ENCODE measurements around the gene KIAA0586. TPM values are rescaled to one million over a fixed set of nuclear protein-coding genes. Genes with fewer than 3 reads are reported as not detected.
A peak's percentile ranks its signal among the peaks of the same experiment; 100 is the strongest.
"Not testable (repeated sequence)": the region's sequence is repeated elsewhere in the genome, so short reads cannot be mapped to it uniquely, and the experiment has no call there.

KIAA0586 gene
- total and polyA plus RNA-seq, 7 experiments from 2014 or later = 26.4 to 52.5 (median 33.1) TPM

DNA sequence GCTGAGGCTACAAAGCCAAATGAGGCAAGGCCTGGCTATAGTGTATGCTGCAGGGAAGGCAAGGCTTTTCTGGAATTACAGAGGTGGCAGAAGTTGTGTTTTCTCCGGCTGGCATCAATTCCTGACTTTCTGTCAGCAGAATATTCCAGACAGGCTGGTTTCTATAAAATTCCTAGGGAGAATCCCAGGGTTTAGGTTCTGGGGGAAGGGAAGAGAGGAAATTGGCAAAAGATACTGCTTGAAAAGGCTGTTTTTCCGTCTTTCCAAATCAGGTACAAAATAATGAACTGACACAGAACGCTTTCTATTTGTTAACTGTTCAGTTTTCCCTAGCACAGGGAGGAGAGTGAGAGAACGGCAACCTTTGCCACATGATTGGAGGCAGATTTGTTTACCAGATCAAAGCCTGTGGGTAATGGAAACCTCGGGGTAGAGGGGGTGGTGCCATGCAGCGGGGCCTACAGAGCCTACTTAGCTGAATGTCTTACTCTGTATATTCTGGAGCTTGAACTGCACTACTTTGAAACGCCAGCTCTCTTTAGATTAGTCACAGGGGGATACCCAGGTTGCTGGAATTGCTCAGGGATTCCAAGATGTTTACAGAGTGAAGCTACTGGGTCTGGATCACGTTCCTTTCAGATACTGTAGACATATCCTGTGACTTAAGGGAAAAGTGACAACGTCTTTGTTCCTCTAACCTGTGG, 144.4 kb downstream of the KIAA0586 start:
- Mint-ChIP-seq H3K27ac (peak overlapping the region; percentile 74 to 96 (median 93)), H3K36me3 (no peaks in the 10 kb centered on the region), H3K9me3 (peaks cover 0 to 2% (median 0%) of the 10 kb centered on the region in 11 donors), H3K4me1 (peaks cover 14 to 67% (median 51%) of the 10 kb centered on the region in 7 donors), H3K27me3 (no peaks in the 10 kb centered on the region), H3K4me3 (peak overlapping the region; percentile 35 to 83 (median 70))
- ChIA-PET CTCF (interaction anchor here (1.2 kb wide), 4 partner anchors 26 to 71 kb away, joined by 3 to 5 read pairs (median 4); no protein-coding TSS in a partner anchor), POLR2A (interaction anchor here (0.5 to 3.3 kb wide), 7 partner anchors 12 to 81 kb away, joined by 3 to 13 read pairs (median 4); partner anchors contain the start of gene DACT1)
- no peaks in the 10 kb centered on the region for H3K9me3 ChIP-seq (ENCODE audit: control insufficient read depth in 2 of 3, low read length in 3 of 3)
- H3K36me3 ChIP-seq (ENCODE audit: control insufficient read depth in 2 of 3, insufficient read depth in 3 of 3, low read length in 3 of 3) = no peaks in the 10 kb centered on the region
- intact Hi-C loops (cut with micrococcal nuclease) = loop anchor here (1.0 to 5.0 kb wide), 10 partner anchors 23 to 1675 kb away; partner anchors contain the start of genes DACT1 (in 2 of the 2), ARID4A (in 1 of the 2), DAAM1 (in 1 of the 2) and JKAMP (in 1 of the 2)
- H3K27ac ChIP-seq (ENCODE audit: low read depth, low read length) = peak overlapping the region; percentile 40
- H3K4me3 ChIP-seq (ENCODE audit: low read length) = no peak overlapping the region
- DNase-seq (peak in 8 of 9 donors; percentile 41 to 80 (median 69)), ATAC-seq (peak; percentile 87)
- H3K4me1 ChIP-seq (ENCODE audit: control insufficient read depth in 2 of 2, insufficient read depth in 2 of 2, low read length in 2 of 2) = peaks cover 0 to 33% of the 10 kb centered on the region in 2 donors
- no peaks in the 10 kb centered on the region for H3K27me3 ChIP-seq (ENCODE audit: control insufficient read depth in 2 of 2, insufficient read depth in 2 of 2, low read length in 2 of 2)

DNA sequence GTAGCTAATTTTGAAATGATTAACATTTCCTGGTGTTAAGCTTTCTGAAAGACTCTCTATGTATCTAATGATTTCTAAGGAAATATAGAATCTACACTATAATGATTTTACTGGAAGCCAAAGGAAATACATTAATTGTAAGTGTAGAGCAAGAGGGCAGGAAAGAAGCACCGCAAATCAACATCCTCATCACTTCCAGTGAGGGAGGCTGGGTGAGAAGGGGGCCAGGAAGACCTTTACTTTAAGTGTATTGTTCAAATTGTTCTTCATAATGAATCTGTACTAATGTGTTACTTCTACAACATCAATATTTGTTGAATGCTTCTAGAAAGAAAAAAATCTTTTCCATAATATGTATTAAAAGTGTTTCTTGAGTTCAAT, 144.9 kb downstream of the KIAA0586 start:
- no peak for ATAC-seq
- CTCF ChIA-PET = interaction anchor here (1.2 kb wide), 4 partner anchors 26 to 71 kb away, joined by 3 to 5 read pairs (median 4); no protein-coding TSS in a partner anchor
- intact Hi-C loops (cut with micrococcal nuclease) = loop anchor here (1.0 to 5.0 kb wide), 9 partner anchors 26 to 1675 kb away; partner anchors contain the start of genes DACT1 (in 2 of the 2), ARID4A (in 1 of the 2), DAAM1 (in 1 of the 2) and JKAMP (in 1 of the 2)

DNA sequence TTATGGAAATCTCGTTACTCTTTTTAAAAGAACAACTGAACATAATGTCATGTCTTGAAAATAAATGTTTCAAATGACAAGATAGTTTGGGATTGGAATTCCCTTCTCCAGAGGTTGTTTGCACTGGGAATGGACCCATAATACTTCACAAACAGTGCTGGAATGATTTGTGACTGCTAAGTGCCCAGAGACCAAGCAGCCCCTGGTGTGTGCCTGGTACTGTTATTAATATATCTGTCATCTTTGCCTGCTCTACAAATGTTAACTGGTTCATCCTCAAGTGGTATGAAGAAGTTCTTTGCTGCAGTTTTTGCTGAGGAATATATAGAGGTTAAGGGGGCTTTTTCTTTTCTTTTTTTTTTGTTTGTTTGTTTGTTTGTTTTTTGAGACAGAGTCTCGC, 145.3 kb downstream of the KIAA0586 start:
- ChIA-PET CTCF (interaction anchor here (1.2 kb wide), 3 partner anchors 25 to 72 kb away, joined by 3 to 5 read pairs (median 4); no protein-coding TSS in a partner anchor), POLR2A (interaction anchor here (0.5 to 1.2 kb wide), 5 partner anchors 11 to 65 kb away, joined by 3 to 10 read pairs (median 3); partner anchors contain the start of gene DACT1)
- Histone ChIP-seq H3K27ac (ENCODE audit: low read depth, low read length) (peak overlapping the region; percentile 40), H3K4me1 (ENCODE audit: control insufficient read depth in 2 of 2, insufficient read depth in 2 of 2, low read length in 2 of 2) (peaks cover 0 to 33% of the 10 kb centered on the region in 2 donors), H3K4me3 (ENCODE audit: low read length) (no peak overlapping the region), H3K27me3 (ENCODE audit: control insufficient read depth in 2 of 2, insufficient read depth in 2 of 2, low read length in 2 of 2) (no peaks in the 10 kb centered on the region), H3K9me3 (ENCODE audit: control insufficient read depth in 2 of 3, low read length in 3 of 3) (no peaks in the 10 kb centered on the region), H3K36me3 (ENCODE audit: control insufficient read depth in 2 of 3, insufficient read depth in 3 of 3, low read length in 3 of 3) (no peaks in the 10 kb centered on the region)
- Mint-ChIP-seq H3K27me3 (no peaks in the 10 kb centered on the region), H3K9me3 (peaks cover 0 to under 1% (median 0%) of the 10 kb centered on the region in 11 donors), H3K27ac (peak overlapping the region in 8 of 9 donors; percentile 15 to 96 (median 86)), H3K4me3 (peak overlapping the region in 2 of 10 donors; percentile 69 to 77), H3K36me3 (no peaks in the 10 kb centered on the region), H3K4me1 (peaks cover 14 to 67% (median 51%) of the 10 kb centered on the region in 7 donors)
- DNase-seq = no peak
- intact Hi-C loops (cut with micrococcal nuclease) = loop anchor here (1.0 to 5.0 kb wide), 9 partner anchors 25 to 1674 kb away; partner anchors contain the start of genes DACT1 (in 2 of the 2), ARID4A (in 1 of the 2), DAAM1 (in 1 of the 2) and JKAMP (in 1 of the 2)
- no peak for ATAC-seq

More for the DNA sequence above, 144.9 kb downstream of the KIAA0586 start:
- H3K27me3 ChIP-seq (ENCODE audit: control insufficient read depth in 2 of 2, insufficient read depth in 2 of 2, low read length in 2 of 2) = no peaks in the 10 kb centered on the region
- Mint-ChIP-seq H3K27me3 (no peaks in the 10 kb centered on the region), H3K36me3 (no peaks in the 10 kb centered on the region), H3K27ac (peak overlapping the region; percentile 74 to 96 (median 93)), H3K9me3 (peaks cover 0 to 2% (median 0%) of the 10 kb centered on the region in 11 donors), H3K4me3 (peak overlapping the region; percentile 35 to 83 (median 70)), H3K4me1 (peaks cover 14 to 67% (median 51%) of the 10 kb centered on the region in 7 donors)
- H3K4me1 ChIP-seq (ENCODE audit: control insufficient read depth in 2 of 2, insufficient read depth in 2 of 2, low read length in 2 of 2) = peaks cover 0 to 33% of the 10 kb centered on the region in 2 donors
- DNase-seq = peak in 1 of 9 donors; percentile 13
- peak overlapping the region; percentile 40 for H3K27ac ChIP-seq (ENCODE audit: low read depth, low read length)
- no peak overlapping the region for H3K4me3 ChIP-seq (ENCODE audit: low read length)
- no peaks in the 10 kb centered on the region for H3K36me3 ChIP-seq (ENCODE audit: control insufficient read depth in 2 of 3, insufficient read depth in 3 of 3, low read length in 3 of 3)
- no peaks in the 10 kb centered on the region for H3K9me3 ChIP-seq (ENCODE audit: control insufficient read depth in 2 of 3, low read length in 3 of 3)
- POLR2A ChIA-PET = interaction anchor here (0.5 to 1.2 kb wide), 5 partner anchors 11 to 65 kb away, joined by 3 to 10 read pairs (median 3); partner anchors contain the start of gene DACT1

DNA sequence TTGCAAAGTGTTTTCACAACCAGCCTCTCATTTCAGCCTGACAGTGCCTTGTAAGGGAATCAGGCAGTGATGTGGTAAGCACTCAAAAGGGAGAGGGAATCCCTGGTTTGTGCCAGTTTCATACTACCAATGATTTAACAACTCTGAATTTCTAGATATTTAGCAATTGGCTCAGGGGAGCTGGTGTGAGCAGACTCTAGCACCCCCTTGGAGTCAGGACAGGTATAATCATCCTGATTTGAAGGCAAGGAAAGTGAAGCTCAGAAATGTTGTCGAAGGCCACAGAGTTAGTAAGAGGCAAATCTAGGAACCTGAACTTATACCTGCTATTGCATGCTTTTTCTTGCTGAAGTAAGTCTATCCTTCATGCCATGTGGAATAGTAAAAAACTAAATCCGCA, 147.1 kb downstream of the KIAA0586 start:
- no peaks in the 10 kb centered on the region for H3K36me3 Mint-ChIP-seq
- no peak for ATAC-seq
- ChIA-PET POLR2A (interaction anchor here (0.6 to 1.6 kb wide), 2 partner anchors 21 to 77 kb away, joined by 3 to 4 read pairs; no protein-coding TSS in a partner anchor), CTCF (interaction anchor here (0.7 to 1.3 kb wide), 4 partner anchors 9 to 74 kb away, joined by 3 to 10 read pairs (median 6); no protein-coding TSS in a partner anchor)
- H3K9me3 Mint-ChIP-seq = no peaks in the 10 kb centered on the region
- peaks cover 14 to 59% (median 47%) of the 10 kb centered on the region in 7 donors for H3K4me1 Mint-ChIP-seq
- H3K36me3 ChIP-seq (ENCODE audit: control insufficient read depth in 2 of 3, insufficient read depth in 3 of 3, low read length in 3 of 3) = no peaks in the 10 kb centered on the region
- H3K27me3 ChIP-seq (ENCODE audit: control insufficient read depth in 2 of 2, insufficient read depth in 2 of 2, low read length in 2 of 2) = no peaks in the 10 kb centered on the region
- peaks cover 0 to 33% of the 10 kb centered on the region in 2 donors for H3K4me1 ChIP-seq (ENCODE audit: control insufficient read depth in 2 of 2, insufficient read depth in 2 of 2, low read length in 2 of 2)
- no peaks in the 10 kb centered on the region for H3K27me3 Mint-ChIP-seq
- H3K4me3 ChIP-seq (ENCODE audit: low read length) = no peak overlapping the region
- no peaks in the 10 kb centered on the region for H3K9me3 ChIP-seq (ENCODE audit: control insufficient read depth in 2 of 3, low read length in 3 of 3)
- no peak overlapping the region for H3K4me3 Mint-ChIP-seq
- no peak overlapping the region for H3K27ac ChIP-seq (ENCODE audit: low read depth, low read length)
- H3K27ac Mint-ChIP-seq = peak overlapping the region in 2 of 9 donors; percentile 1 to 9
- no peak for DNase-seq
- intact Hi-C loops (cut with micrococcal nuclease) = loop anchor here (1.0 to 5.0 kb wide), 6 partner anchors 63 to 1673 kb away; partner anchors contain the start of genes ARID4A (in 1 of the 2), DACT1 (in 1 of the 2), JKAMP (in 1 of the 2) and L3HYPDH (in 1 of the 2)

DNA sequence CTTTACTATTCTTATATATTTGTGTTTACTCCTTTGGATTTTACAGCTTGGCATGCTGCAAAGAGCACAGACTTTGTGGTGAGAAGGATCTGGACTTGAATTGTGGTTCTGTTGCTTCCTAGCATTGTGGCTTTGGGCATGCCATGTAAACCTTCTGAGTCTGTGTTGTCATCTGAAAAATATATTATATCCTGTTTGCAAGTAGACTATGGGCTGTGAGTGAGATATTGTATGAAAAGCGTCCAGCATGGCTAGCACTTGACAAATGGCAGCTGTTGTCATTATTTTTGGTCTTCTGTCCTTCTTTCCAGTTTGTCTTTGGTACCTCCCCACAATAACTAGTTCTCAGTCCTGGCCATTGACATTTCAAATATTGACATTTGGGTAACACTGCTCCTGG, 148.4 kb downstream of the KIAA0586 start:
- no peaks in the 10 kb centered on the region for H3K27me3 Mint-ChIP-seq
- H3K36me3 Mint-ChIP-seq = no peaks in the 10 kb centered on the region
- Histone ChIP-seq H3K27me3 (ENCODE audit: control insufficient read depth in 2 of 2, insufficient read depth in 2 of 2, low read length in 2 of 2) (no peaks in the 10 kb centered on the region), H3K9me3 (ENCODE audit: control insufficient read depth in 2 of 3, low read length in 3 of 3) (no peaks in the 10 kb centered on the region), H3K4me3 (ENCODE audit: low read length) (no peak overlapping the region), H3K36me3 (ENCODE audit: control insufficient read depth in 2 of 3, insufficient read depth in 3 of 3, low read length in 3 of 3) (no peaks in the 10 kb centered on the region), H3K27ac (ENCODE audit: low read depth, low read length) (no peak overlapping the region), H3K4me1 (ENCODE audit: control insufficient read depth in 2 of 2, insufficient read depth in 2 of 2, low read length in 2 of 2) (peaks cover 0 to 27% of the 10 kb centered on the region in 2 donors)
- CTCF ChIA-PET = interaction anchor here (1.0 to 1.1 kb wide), 2 partner anchors 12 to 75 kb away, joined by 3 to 4 read pairs; no protein-coding TSS in a partner anchor
- intact Hi-C loops (cut with micrococcal nuclease) = loop anchor here in 1 of 2 donors (2.0 kb wide), 1 partner anchor 75 kb away; no protein-coding TSS in a partner anchor
- peaks cover 9 to 49% (median 38%) of the 10 kb centered on the region in 7 donors for H3K4me1 Mint-ChIP-seq
- H3K9me3 Mint-ChIP-seq = peaks cover 0 to 3% (median 0%) of the 10 kb centered on the region in 11 donors
- POLR2A ChIA-PET = no interaction called here
- H3K4me3 Mint-ChIP-seq = no peak overlapping the region
- H3K27ac Mint-ChIP-seq = peak overlapping the region in 1 of 9 donors; percentile 25
- ATAC-seq = no peak
- no peak for DNase-seq

DNA sequence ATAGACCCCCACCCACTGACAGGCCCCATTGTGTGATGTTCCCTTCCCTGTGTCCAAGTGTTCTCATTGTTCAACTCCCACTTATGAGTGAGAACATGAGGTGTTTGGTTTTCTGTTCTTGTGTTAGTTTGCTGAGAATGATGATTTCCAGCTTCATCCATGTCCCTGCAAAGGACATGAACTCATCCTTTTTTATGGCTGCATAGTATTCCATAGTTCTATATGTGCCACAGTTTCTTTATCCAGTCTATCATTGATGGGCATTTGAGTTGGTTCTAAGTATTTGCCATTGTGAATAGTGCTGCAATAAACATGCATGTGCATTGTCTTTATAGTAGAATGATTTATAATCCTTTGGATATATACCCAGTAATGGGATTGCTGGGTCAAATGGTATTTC, 152.5 kb downstream of the KIAA0586 start:
- POLR2A ChIA-PET; CTCF ChIA-PET; H3K27me3 Mint-ChIP-seq; H3K9me3 ChIP-seq (ENCODE audit: control insufficient read depth in 2 of 3, low read length in 3 of 3); H3K27ac ChIP-seq (ENCODE audit: low read depth, low read length); H3K4me1 ChIP-seq (ENCODE audit: control insufficient read depth in 2 of 2, insufficient read depth in 2 of 2, low read length in 2 of 2); intact Hi-C loops (cut with micrococcal nuclease); H3K36me3 Mint-ChIP-seq; H3K27me3 ChIP-seq (ENCODE audit: control insufficient read depth in 2 of 2, insufficient read depth in 2 of 2, low read length in 2 of 2); H3K36me3 ChIP-seq (ENCODE audit: control insufficient read depth in 2 of 3, insufficient read depth in 3 of 3, low read length in 3 of 3); DNase-seq; H3K27ac Mint-ChIP-seq; ATAC-seq; H3K4me3 Mint-ChIP-seq; H3K4me3 ChIP-seq (ENCODE audit: low read length): not testable (repeated sequence)
- Mint-ChIP-seq H3K9me3 (peaks cover 0 to 10% (median 3%) of the 10 kb centered on the region in 11 donors), H3K4me1 (peaks cover 0 to 14% (median 13%) of the 10 kb centered on the region in 7 donors)
